ENCODE results near the gene ARHGEF5. TPM values are rescaled to one million over a fixed set of nuclear protein-coding genes. Genes with fewer than 3 reads are reported as not detected.
A peak's percentile ranks its signal among the peaks of the same experiment; 100 is the strongest.

Gene ARHGEF5
- total RNA-seq, 1 experiment from 2014 or later, result 80.1 TPM

DNA sequence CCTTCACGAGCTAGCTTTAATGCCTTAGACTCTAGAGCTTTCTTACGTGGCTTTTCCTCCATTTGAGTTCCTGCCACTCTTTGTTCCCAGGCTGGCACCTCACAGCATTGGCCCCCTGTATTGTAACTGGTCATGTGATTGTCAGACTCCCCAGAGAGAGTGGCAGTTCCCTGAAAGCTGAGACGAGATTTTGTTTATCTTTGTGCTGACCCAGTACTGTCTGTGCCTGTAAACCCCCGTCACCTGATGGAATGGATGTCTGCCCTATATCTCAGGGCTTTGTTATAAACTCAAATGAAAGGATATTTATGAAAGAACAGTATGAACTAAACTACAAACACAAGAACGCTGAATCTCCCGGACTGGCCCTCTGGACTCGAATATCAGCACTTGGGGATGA is 35.3 kb downstream of the ARHGEF5 start:
- H3K27ac Mint-ChIP-seq, result peak overlapping the region; percentile 7; the same call in 1 of the 2 replicates
- 0 out of 2 replicates have a peak, but pooled peaks cover under 1% of the 10 kb centered on the region for H3K9me3 Mint-ChIP-seq
- ChIA-PET POLR2A (interaction anchor here (0.9 kb wide), 1 partner anchor 134 kb away, joined by 3 read pairs; no protein-coding TSS in a partner anchor), CTCF (interaction anchor here (1.8 kb wide), 1 partner anchor 14 kb away, joined by 5 read pairs; no protein-coding TSS in a partner anchor)
- TF ChIP-seq CBFB (CRISPR knock-in tag; IDR thresholded peaks at IDR 0.05; ENCODE audit: low read depth) (no peak), GRHL2 (CRISPR knock-in tag; IDR thresholded peaks at IDR 0.05; ENCODE audit: insufficient replicate concordance, severe bottlenecking) (no peak)
- TF ChIP-seq, protein P1, sequence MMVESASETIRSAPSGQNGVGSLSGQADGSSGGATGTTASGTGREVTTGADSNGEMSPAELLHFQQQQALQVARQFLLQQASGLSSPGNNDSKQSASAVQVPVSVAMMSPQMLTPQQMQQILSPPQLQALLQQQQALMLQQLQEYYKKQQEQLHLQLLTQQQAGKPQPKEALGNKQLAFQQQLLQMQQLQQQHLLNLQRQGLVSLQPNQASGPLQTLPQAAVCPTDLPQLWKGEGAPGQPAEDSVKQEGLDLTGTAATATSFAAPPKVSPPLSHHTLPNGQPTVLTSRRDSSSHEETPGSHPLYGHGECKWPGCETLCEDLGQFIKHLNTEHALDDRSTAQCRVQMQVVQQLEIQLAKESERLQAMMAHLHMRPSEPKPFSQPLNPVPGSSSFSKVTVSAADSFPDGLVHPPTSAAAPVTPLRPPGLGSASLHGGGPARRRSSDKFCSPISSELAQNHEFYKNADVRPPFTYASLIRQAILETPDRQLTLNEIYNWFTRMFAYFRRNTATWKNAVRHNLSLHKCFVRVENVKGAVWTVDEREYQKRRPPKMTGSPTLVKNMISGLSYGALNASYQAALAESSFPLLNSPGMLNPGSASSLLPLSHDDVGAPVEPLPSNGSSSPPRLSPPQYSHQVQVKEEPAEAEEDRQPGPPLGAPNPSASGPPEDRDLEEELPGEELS (CRISPR knock-in tag; IDR thresholded peaks at IDR 0.05), result no peak
- TF ChIP-seq, protein P2, sequence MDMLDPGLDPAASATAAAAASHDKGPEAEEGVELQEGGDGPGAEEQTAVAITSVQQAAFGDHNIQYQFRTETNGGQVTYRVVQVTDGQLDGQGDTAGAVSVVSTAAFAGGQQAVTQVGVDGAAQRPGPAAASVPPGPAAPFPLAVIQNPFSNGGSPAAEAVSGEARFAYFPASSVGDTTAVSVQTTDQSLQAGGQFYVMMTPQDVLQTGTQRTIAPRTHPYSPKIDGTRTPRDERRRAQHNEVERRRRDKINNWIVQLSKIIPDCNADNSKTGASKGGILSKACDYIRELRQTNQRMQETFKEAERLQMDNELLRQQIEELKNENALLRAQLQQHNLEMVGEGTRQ (CRISPR knock-in tag; IDR thresholded peaks at IDR 0.05), result peak; percentile 46; the same call in 1 of the 2 replicates
- no peak for DNase-seq (ENCODE audit: low spot score)
- no peak overlapping the region for H3K4me3 Mint-ChIP-seq
- no peak for ATAC-seq
- no peaks in the 10 kb centered on the region for H3K36me3 Mint-ChIP-seq
- H3K4me1 Mint-ChIP-seq, result peaks cover 30% of the 10 kb centered on the region
- no peaks in the 10 kb centered on the region for H3K27me3 Mint-ChIP-seq (ENCODE audit: low read depth)

DNA sequence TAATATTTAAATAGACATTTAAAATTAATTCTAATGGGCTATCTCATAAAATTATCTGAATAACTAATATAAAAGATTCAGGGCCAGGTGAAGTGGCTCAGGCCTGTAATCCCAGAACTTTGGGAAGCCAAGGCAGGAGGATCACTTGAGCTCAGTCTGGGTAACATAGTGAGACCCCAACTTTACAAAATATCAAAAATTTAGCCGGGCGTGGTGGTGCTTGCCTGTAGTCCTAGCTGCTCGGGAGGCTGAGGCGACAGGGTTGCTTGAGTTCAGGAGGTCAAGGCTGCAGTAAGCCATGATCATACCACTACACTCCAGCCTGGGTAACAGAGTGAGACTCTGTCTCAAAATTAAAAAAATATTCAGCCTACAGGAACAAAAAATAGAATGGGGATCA is 35.8 kb downstream of the ARHGEF5 start:
- CTCF ChIA-PET, result interaction anchor here (1.8 kb wide), 1 partner anchor 14 kb away, joined by 5 read pairs; no protein-coding TSS in a partner anchor
- no peak overlapping the region for H3K27ac Mint-ChIP-seq
- no peak for ATAC-seq

More for the DNA sequence above, 35.8 kb downstream of the ARHGEF5 start:
- TF ChIP-seq, protein P3, sequence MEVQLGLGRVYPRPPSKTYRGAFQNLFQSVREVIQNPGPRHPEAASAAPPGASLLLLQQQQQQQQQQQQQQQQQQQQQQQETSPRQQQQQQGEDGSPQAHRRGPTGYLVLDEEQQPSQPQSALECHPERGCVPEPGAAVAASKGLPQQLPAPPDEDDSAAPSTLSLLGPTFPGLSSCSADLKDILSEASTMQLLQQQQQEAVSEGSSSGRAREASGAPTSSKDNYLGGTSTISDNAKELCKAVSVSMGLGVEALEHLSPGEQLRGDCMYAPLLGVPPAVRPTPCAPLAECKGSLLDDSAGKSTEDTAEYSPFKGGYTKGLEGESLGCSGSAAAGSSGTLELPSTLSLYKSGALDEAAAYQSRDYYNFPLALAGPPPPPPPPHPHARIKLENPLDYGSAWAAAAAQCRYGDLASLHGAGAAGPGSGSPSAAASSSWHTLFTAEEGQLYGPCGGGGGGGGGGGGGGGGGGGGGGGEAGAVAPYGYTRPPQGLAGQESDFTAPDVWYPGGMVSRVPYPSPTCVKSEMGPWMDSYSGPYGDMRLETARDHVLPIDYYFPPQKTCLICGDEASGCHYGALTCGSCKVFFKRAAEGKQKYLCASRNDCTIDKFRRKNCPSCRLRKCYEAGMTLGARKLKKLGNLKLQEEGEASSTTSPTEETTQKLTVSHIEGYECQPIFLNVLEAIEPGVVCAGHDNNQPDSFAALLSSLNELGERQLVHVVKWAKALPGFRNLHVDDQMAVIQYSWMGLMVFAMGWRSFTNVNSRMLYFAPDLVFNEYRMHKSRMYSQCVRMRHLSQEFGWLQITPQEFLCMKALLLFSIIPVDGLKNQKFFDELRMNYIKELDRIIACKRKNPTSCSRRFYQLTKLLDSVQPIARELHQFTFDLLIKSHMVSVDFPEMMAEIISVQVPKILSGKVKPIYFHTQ (CRISPR knock-in tag; IDR thresholded peaks at IDR 0.05), result no peak
- TF ChIP-seq IRF2 (CRISPR knock-in tag; IDR thresholded peaks at IDR 0.05; ENCODE audit: borderline replicate concordance, low read depth), result no peak
- TF ChIP-seq, protein P4, sequence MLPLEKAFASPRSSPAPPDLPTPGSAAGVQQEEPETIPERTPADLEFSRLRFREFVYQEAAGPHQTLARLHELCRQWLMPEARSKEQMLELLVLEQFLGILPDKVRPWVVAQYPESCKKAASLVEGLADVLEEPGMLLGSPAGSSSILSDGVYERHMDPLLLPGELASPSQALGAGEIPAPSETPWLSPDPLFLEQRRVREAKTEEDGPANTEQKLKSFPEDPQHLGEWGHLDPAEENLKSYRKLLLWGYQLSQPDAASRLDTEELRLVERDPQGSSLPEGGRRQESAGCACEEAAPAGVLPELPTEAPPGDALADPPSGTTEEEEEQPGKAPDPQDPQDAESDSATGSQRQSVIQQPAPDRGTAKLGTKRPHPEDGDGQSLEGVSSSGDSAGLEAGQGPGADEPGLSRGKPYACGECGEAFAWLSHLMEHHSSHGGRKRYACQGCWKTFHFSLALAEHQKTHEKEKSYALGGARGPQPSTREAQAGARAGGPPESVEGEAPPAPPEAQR (CRISPR knock-in tag; IDR thresholded peaks at IDR 0.05), result no peak
- TF ChIP-seq, protein P5, sequence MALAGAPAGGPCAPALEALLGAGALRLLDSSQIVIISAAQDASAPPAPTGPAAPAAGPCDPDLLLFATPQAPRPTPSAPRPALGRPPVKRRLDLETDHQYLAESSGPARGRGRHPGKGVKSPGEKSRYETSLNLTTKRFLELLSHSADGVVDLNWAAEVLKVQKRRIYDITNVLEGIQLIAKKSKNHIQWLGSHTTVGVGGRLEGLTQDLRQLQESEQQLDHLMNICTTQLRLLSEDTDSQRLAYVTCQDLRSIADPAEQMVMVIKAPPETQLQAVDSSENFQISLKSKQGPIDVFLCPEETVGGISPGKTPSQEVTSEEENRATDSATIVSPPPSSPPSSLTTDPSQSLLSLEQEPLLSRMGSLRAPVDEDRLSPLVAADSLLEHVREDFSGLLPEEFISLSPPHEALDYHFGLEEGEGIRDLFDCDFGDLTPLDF (CRISPR knock-in tag; IDR thresholded peaks at IDR 0.05), result no peak
- TF ChIP-seq ZNF416 (CRISPR knock-in tag; IDR thresholded peaks at IDR 0.05), result no peak
- no peak for TF ChIP-seq CREM (CRISPR knock-in tag; IDR thresholded peaks at IDR 0.05)
- TF ChIP-seq NR1H2 (CRISPR knock-in tag; IDR thresholded peaks at IDR 0.05), result no peak
- no peak for TF ChIP-seq KAT7 (CRISPR knock-in tag; IDR thresholded peaks at IDR 0.05; ENCODE audit: borderline replicate concordance)
- TF ChIP-seq ZNF263 (CRISPR knock-in tag; IDR thresholded peaks at IDR 0.05; ENCODE audit: low read depth), result no peak
- TF ChIP-seq, protein P6, sequence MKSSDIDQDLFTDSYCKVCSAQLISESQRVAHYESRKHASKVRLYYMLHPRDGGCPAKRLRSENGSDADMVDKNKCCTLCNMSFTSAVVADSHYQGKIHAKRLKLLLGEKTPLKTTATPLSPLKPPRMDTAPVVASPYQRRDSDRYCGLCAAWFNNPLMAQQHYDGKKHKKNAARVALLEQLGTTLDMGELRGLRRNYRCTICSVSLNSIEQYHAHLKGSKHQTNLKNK (CRISPR knock-in tag; IDR thresholded peaks at IDR 0.05), result no peak
- TF ChIP-seq, protein P7, sequence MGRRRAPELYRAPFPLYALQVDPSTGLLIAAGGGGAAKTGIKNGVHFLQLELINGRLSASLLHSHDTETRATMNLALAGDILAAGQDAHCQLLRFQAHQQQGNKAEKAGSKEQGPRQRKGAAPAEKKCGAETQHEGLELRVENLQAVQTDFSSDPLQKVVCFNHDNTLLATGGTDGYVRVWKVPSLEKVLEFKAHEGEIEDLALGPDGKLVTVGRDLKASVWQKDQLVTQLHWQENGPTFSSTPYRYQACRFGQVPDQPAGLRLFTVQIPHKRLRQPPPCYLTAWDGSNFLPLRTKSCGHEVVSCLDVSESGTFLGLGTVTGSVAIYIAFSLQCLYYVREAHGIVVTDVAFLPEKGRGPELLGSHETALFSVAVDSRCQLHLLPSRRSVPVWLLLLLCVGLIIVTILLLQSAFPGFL (CRISPR knock-in tag; IDR thresholded peaks at IDR 0.05; ENCODE audit: borderline replicate concordance), result no peak
- POLR2A ChIA-PET, result no interaction called here
- no peak overlapping the region for H3K4me3 Mint-ChIP-seq
- no peaks in the 10 kb centered on the region for H3K27me3 Mint-ChIP-seq (ENCODE audit: low read depth)
- DNase-seq (ENCODE audit: low spot score), result no peak
- H3K4me1 Mint-ChIP-seq, result peaks cover 34% of the 10 kb centered on the region
- H3K9me3 Mint-ChIP-seq, result no peaks in the 10 kb centered on the region
- no peaks in the 10 kb centered on the region for H3K36me3 Mint-ChIP-seq

Measured in WTC11 (cell line).